Measurements from ENCODE around the gene SMIM13.

Gene SMIM13

DNA sequence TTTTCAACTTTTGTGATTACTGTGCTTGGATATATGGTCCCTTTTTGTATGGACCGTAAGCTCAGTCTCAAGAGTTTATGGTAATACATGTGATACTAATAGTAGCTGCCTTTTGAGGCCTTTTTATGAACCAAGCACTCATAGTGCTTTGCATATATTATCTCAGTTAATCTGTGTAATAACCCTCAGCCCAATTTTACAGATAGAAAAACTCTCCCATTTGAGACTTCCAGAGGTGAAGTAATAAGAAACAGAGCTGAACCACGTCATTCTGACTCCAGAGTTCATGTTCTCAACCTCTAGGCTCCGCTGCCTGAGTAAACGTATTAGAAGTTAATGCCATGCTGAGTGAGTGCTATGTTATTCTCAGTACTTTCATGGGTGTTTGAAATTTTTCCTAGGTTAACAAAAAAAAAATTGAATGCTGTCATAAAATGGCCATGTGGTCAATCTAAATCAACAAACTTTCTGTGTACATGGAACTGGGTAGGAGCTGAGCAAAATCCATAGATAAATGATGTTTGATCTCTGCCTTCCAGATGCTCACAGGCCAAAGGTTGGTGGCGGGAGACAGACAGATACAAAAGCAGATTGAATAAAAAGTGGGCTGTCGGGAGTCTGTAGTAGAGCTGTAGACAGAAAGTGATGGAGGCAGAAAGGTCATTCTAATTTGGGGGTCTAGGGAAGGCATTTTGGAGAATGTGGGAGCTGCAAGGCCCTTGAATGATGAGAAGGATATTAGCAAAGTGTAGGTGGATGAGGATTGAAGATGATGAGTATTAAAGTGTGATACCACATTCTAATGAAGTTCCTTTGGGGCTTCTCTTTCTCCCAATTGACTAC lies 26.9 kb upstream of the SMIM13 start:
- no peak for TF ChIP-seq CTCF (IDR thresholded peaks at IDR 0.05; ENCODE audit: borderline replicate concordance, insufficient read depth, low read depth, low read length)
- H3K4me3 ChIP-seq (ENCODE audit: low read depth, low read length) = no peak overlapping the region

- TF ChIP-seq CTCF (IDR thresholded peaks at IDR 0.05; ENCODE audit: borderline replicate concordance, insufficient read depth, low read depth, low read length) = no peak
These were observed 26.3 kb upstream of the SMIM13 start for GRCh38 chr6:11067348-11067747.

GRCh38 chr6:11069760-11070159 lies 23.9 kb upstream of the SMIM13 start:
- no peak for TF ChIP-seq CTCF (IDR thresholded peaks at IDR 0.05; ENCODE audit: borderline replicate concordance, insufficient read depth, low read depth, low read length)
- H3K4me3 ChIP-seq (ENCODE audit: low read depth, low read length) = no peak overlapping the region

More at GRCh38 chr6:11067348-11067747, 26.3 kb upstream of the SMIM13 start:
- H3K4me3 ChIP-seq (ENCODE audit: low read depth, low read length) = no peak overlapping the region

GRCh38 chr6:11072101-11072500 lies 21.5 kb upstream of the SMIM13 start:
- TF ChIP-seq CTCF (IDR thresholded peaks at IDR 0.05; ENCODE audit: borderline replicate concordance, insufficient read depth, low read depth, low read length) = no peak
- H3K4me3 ChIP-seq (ENCODE audit: low read depth, low read length) = no peak overlapping the region

- no peak overlapping the region for H3K4me3 ChIP-seq (ENCODE audit: low read depth, low read length)
- no peak for TF ChIP-seq CTCF (IDR thresholded peaks at IDR 0.05; ENCODE audit: borderline replicate concordance, insufficient read depth, low read depth, low read length)
These were observed 17.1 kb upstream of the SMIM13 start for GRCh38 chr6:11076540-11076939.

DNA sequence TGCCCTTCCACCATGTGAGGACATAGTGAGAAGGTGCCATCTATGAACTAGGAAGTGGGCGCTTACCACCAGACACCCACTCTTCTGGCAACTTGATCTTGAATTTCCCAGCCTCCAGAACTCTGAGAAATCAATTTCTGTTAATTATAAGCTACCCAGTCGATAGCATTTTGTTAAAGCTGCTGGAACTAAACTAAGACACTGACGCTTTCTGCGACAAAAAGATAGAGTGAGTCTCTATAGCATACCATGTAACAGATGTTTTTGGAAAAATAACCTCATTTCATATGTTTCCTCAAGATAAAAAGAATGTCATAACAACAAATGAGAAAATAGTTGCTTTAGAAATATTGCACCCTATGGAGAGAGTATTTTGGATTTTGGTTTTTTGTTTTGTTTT lies 15.4 kb upstream of the SMIM13 start:
- H3K4me3 ChIP-seq (ENCODE audit: low read depth, low read length) = no peak overlapping the region
- TF ChIP-seq CTCF (IDR thresholded peaks at IDR 0.05; ENCODE audit: borderline replicate concordance, insufficient read depth, low read depth, low read length) = no peak

DNA sequence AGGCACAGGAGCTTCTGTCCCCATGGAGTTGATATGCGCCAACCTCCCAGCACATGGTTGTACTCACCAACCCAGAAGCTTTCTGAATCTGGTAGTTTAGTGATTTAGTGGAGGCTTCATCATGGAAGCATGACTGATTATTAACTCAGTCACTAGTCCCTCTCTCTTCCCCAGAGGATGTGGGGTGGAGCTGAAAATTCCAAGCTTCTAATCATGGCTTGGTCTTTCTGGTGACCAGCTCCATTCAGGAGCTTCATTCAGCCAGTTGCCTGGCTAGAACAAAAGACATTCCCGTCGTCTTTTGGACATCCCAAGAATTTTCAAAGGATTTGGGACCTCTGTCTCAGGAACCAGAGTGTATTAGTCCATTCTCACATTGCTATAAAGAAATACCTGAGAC lies 13.3 kb upstream of the SMIM13 start:
- TF ChIP-seq CTCF (IDR thresholded peaks at IDR 0.05; ENCODE audit: borderline replicate concordance, insufficient read depth, low read depth, low read length) = no peak
- no peak overlapping the region for H3K4me3 ChIP-seq (ENCODE audit: low read depth, low read length)

Data from GM12875 (cell line).